Measurements from ENCODE around the gene GMNN. TPM values are rescaled to one million over a fixed set of nuclear protein-coding genes. Genes with fewer than 3 reads are reported as not detected.

Gene GMNN
- total RNA-seq, 2 experiments from 2014 or later, result 69.2 to 72.6 TPM

DNA sequence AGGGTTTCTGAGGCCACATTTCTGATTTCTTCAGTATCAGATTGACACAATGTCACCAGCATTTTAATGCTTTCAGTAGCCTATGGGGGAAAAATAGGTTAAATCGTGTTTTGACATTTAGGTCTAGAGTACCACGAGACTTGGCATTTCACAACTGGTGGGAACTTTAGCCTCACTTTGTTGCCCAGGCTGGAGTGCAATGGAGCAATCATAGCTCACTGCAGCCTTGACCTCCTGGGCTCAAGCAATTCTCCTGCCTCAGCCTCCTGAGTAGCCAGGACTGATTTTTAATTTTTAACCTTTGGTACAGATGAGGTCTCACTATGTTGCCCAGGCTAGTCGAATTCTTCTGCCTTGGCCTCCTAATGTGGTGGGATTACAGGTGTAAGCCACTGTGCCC lies 35.0 kb downstream of the GMNN start:
- H3K9me3 Mint-ChIP-seq, result no peaks in the 10 kb centered on the region
- DNase-seq, result no peak
- CTCF ChIA-PET, result interaction anchor here (1.2 to 1.5 kb wide), 3 partner anchors 11 to 261 kb away, joined by 3 to 6 read pairs (median 3); no protein-coding TSS in a partner anchor
- no peak for TF ChIP-seq CTCF (IDR thresholded peaks at IDR 0.05)
- H3K4me1 Mint-ChIP-seq (ENCODE audit: low read depth), result no peaks in the 10 kb centered on the region
- no peak for ATAC-seq
- H3K27ac Mint-ChIP-seq, result peak overlapping the region; percentile 52
- intact Hi-C loops (cut with micrococcal nuclease), result no loop called here
- no peaks in the 10 kb centered on the region for H3K27me3 Mint-ChIP-seq
- H3K36me3 Mint-ChIP-seq (ENCODE audit: low read depth), result peaks cover 17% of the 10 kb centered on the region
- POLR2A ChIA-PET, result interaction anchor here (1.4 to 1.6 kb wide), 2 partner anchors 9 to 20 kb away, joined by 3 read pairs; no protein-coding TSS in a partner anchor
- H3K4me3 Mint-ChIP-seq, result no peak overlapping the region

- no peaks in the 10 kb centered on the region for H3K9me3 Mint-ChIP-seq
- H3K4me1 Mint-ChIP-seq (ENCODE audit: low read depth), result peaks cover 7% of the 10 kb centered on the region
- no peaks in the 10 kb centered on the region for H3K27me3 Mint-ChIP-seq
- H3K4me3 Mint-ChIP-seq, result no peak overlapping the region
- ChIA-PET CTCF (interaction anchor here (1.0 to 1.8 kb wide), 2 partner anchors 20 to 200 kb away, joined by 3 to 5 read pairs; no protein-coding TSS in a partner anchor), POLR2A (interaction anchor here (0.9 to 1.6 kb wide), 5 partner anchors 8 to 42 kb away, joined by 3 to 6 read pairs (median 3); no protein-coding TSS in a partner anchor)
- peaks cover 18% of the 10 kb centered on the region for H3K36me3 Mint-ChIP-seq (ENCODE audit: low read depth)
- ATAC-seq, result no peak
- intact Hi-C loops (cut with micrococcal nuclease), result no loop called here
- TF ChIP-seq CTCF (IDR thresholded peaks at IDR 0.05), result no peak
- H3K27ac Mint-ChIP-seq, result peak overlapping the region; percentile 51
- no peak for DNase-seq
Observed at GRCh38 chr6:24818346-24818745, 43.6 kb downstream of the GMNN start.

- H3K27me3 Mint-ChIP-seq, result no peaks in the 10 kb centered on the region
- ChIA-PET POLR2A (interaction anchor here (0.5 to 1.2 kb wide), 2 partner anchors 23 to 25 kb away, joined by 3 read pairs; no protein-coding TSS in a partner anchor), CTCF (interaction anchor here (0.8 to 1.2 kb wide), 2 partner anchors 17 to 18 kb away, joined by 3 read pairs; no protein-coding TSS in a partner anchor)
- H3K9me3 Mint-ChIP-seq, result no peaks in the 10 kb centered on the region
- peaks cover 27% of the 10 kb centered on the region for H3K36me3 Mint-ChIP-seq (ENCODE audit: low read depth)
- DNase-seq (no peak), ATAC-seq (no peak)
- peaks cover 10% of the 10 kb centered on the region for H3K4me1 Mint-ChIP-seq (ENCODE audit: low read depth)
- TF ChIP-seq CTCF (IDR thresholded peaks at IDR 0.05), result no peak
- intact Hi-C loops (cut with micrococcal nuclease), result no loop called here
- H3K27ac Mint-ChIP-seq, result peak overlapping the region; percentile 88
- no peak overlapping the region for H3K4me3 Mint-ChIP-seq
Observed at GRCh38 chr6:24821860-24822444, 47.2 kb downstream of the GMNN start.

GRCh38 chr6:24822696-24823095 lies 48.0 kb downstream of the GMNN start:
- H3K27ac Mint-ChIP-seq, result peak overlapping the region; percentile 69
- ATAC-seq, result no peak
- no peak overlapping the region for H3K4me3 Mint-ChIP-seq
- POLR2A ChIA-PET, result interaction anchor here (1.2 kb wide), 1 partner anchor 23 kb away, joined by 3 read pairs; no protein-coding TSS in a partner anchor
- H3K4me1 Mint-ChIP-seq (ENCODE audit: low read depth), result peaks cover 12% of the 10 kb centered on the region
- CTCF ChIA-PET, result interaction anchor here (0.8 to 1.0 kb wide), 2 partner anchors 10 to 18 kb away, joined by 3 to 4 read pairs; no protein-coding TSS in a partner anchor
- H3K36me3 Mint-ChIP-seq (ENCODE audit: low read depth), result peaks cover 33% of the 10 kb centered on the region
- TF ChIP-seq CTCF (IDR thresholded peaks at IDR 0.05), result no peak
- no peaks in the 10 kb centered on the region for H3K27me3 Mint-ChIP-seq
- no peak for DNase-seq
- intact Hi-C loops (cut with micrococcal nuclease), result no loop called here
- H3K9me3 Mint-ChIP-seq, result no peaks in the 10 kb centered on the region

DNA sequence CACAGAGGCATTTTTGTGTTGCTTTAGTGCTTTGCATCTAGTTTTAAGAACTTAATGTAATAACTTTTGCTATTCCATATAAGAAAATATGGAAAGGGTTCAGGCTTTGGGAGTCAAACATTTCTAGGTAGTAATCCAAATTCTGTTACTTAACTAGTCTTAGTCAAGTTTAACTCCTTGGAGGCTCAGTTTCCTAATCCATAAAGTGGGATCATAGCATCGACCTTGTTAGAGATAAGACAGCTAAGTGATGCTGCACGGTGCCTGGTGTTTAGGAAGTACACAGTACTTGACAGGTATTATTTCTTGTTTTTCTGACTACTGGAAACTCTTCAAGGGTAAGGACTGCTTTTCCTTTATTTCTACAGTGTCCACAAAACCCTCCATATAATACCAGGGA lies 48.4 kb downstream of the GMNN start:
- ChIA-PET CTCF (interaction anchor here (1.0 to 1.9 kb wide), 2 partner anchors 9 to 195 kb away, joined by 4 to 5 read pairs; no protein-coding TSS in a partner anchor), POLR2A (no interaction called here)
- TF ChIP-seq CTCF (IDR thresholded peaks at IDR 0.05), result no peak
- H3K4me3 Mint-ChIP-seq, result no peak overlapping the region
- no peak for ATAC-seq
- H3K9me3 Mint-ChIP-seq, result no peaks in the 10 kb centered on the region
- no peak for DNase-seq
- H3K4me1 Mint-ChIP-seq (ENCODE audit: low read depth), result peaks cover 16% of the 10 kb centered on the region
- H3K27ac Mint-ChIP-seq, result peak overlapping the region; percentile 66
- no peaks in the 10 kb centered on the region for H3K27me3 Mint-ChIP-seq
- peaks cover 38% of the 10 kb centered on the region for H3K36me3 Mint-ChIP-seq (ENCODE audit: low read depth)
- intact Hi-C loops (cut with micrococcal nuclease), result no loop called here

Measured in activated CD8-positive, alpha-beta T cell treated with anti-CD3 and anti-CD28 coated beads for 36 hours (primary cell).